Measurements from ENCODE around the gene CPSF4. TPM values are rescaled to one million over a fixed set of nuclear protein-coding genes. Genes with fewer than 3 reads are reported as not detected.

CPSF4 gene
- total RNA-seq, 1 experiment from 2014 or later, result 67.0 TPM

DNA sequence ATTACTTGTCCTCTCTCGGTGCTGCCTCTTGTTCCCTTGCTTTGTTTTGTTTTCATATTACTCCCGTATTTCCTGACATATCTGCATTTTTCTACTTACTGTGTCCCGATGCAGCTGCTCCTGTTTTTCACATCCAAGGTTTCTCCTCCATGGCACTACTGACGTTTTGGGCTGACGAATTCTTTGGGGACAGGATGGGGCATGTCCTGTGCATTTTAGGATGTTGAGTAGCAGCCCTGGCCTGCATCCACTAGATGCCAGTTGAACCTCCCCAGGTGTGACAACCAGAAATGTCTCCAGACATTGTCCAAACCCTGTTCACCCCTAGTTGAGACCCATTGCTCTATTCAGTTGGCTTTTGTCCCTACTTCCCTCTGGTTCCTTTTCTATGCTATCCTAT lies 46.4 kb downstream of the CPSF4 start (continued):
- TF ChIP-seq, protein P1, sequence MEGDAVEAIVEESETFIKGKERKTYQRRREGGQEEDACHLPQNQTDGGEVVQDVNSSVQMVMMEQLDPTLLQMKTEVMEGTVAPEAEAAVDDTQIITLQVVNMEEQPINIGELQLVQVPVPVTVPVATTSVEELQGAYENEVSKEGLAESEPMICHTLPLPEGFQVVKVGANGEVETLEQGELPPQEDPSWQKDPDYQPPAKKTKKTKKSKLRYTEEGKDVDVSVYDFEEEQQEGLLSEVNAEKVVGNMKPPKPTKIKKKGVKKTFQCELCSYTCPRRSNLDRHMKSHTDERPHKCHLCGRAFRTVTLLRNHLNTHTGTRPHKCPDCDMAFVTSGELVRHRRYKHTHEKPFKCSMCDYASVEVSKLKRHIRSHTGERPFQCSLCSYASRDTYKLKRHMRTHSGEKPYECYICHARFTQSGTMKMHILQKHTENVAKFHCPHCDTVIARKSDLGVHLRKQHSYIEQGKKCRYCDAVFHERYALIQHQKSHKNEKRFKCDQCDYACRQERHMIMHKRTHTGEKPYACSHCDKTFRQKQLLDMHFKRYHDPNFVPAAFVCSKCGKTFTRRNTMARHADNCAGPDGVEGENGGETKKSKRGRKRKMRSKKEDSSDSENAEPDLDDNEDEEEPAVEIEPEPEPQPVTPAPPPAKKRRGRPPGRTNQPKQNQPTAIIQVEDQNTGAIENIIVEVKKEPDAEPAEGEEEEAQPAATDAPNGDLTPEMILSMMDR (IDR thresholded peaks at IDR 0.05 in 2 of 3, conservative IDR thresholded peaks at IDR 0.05 in 1 of 3; ENCODE audit: borderline replicate concordance in 1 of 3, insufficient read depth in 1 of 3, low read depth in 2 of 3, low read length in 2 of 3), result no peak
- TF ChIP-seq FOSL1 (IDR thresholded peaks at IDR 0.05; ENCODE audit: low read depth), result no peak

DNA sequence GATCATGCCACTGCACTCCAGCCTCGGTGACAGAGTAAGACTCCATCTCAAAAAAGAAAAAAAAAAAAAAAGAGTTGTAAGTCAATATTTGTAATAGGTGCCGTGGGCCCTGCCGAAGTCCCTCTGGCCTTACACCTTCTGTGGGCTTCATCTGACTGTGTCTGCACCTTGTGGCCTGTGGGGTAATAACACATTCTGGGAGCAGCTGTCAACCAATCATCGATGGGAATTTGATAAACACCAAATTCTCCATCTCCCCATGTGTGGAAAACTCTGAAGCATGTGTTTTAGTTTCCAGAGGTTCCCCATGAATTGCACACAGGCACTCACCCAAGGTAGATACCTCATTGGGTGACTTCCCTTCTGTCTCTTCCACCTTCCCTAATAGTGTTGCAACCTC lies 50.5 kb downstream of the CPSF4 start:
- Histone ChIP-seq H2AFZ (ENCODE audit: low read depth, low read length, poor library complexity, severe bottlenecking) (no peak overlapping the region), H3K9ac (ENCODE audit: low read length) (no peak overlapping the region), H3K27me3 (ENCODE audit: insufficient read depth, low read length) (no peaks in the 10 kb centered on the region), H3K9me3 (ENCODE audit: control insufficient read depth in 1 of 2, insufficient read depth in 1 of 2, low read depth in 1 of 2, low read length in 2 of 2) (peaks cover 3% of the 10 kb centered on the region in 2 experiments; a peak in 1 of 4 replicates), H3K4me1 (ENCODE audit: control insufficient read depth in 1 of 2, insufficient read depth in 2 of 2, low read length in 2 of 2) (no peaks in the 10 kb centered on the region), H3K79me2 (ENCODE audit: insufficient read depth, low read length) (peaks cover 9% of the 10 kb centered on the region; the same call in 1 of the 2 replicates), H3K9me2 (ENCODE audit: insufficient read depth) (no peaks in the 10 kb centered on the region), H3K27ac (ENCODE audit: low read depth, low read length) (no peak overlapping the region), H3K4me2 (ENCODE audit: low read length) (no peak overlapping the region), H3K4me3 (replicated peaks in 1 of 2; ENCODE audit: low read depth in 1 of 2, low read length in 2 of 2) (no peak overlapping the region), H3K36me3 (ENCODE audit: control insufficient read depth in 1 of 2, insufficient read depth in 2 of 2, low read length in 2 of 2) (peaks cover 7 to 15% of the 10 kb centered on the region in 2 experiments; a peak in 3 of 4 replicates), H4K20me1 (ENCODE audit: insufficient read depth) (no peaks in the 10 kb centered on the region)
- BruUV-seq (replicated peaks), result no TSS peak
- ChIA-PET POLR2A (no interaction called here), CTCF (no interaction called here), RAD21 (ENCODE audit: low non-redundant PET in 1 of 2, low total read pairs in 2 of 2, uncharacterized antibody in 2 of 2, unreplicated experiment in 2 of 2) (no interaction called here)
- peak; percentile 74 for ATAC-seq
- DNase-seq (ENCODE audit: low read depth, low spot score), result no peak
- TF ChIP-seq, protein P1 (IDR thresholded peaks at IDR 0.05 in 2 of 3, conservative IDR thresholded peaks at IDR 0.05 in 1 of 3; ENCODE audit: borderline replicate concordance in 1 of 3, insufficient read depth in 1 of 3, low read depth in 2 of 3, low read length in 2 of 3), result peak in 1 of 3 experiments; percentile 6; a peak in 1 of 6 replicates
- TF ChIP-seq, protein P2, sequence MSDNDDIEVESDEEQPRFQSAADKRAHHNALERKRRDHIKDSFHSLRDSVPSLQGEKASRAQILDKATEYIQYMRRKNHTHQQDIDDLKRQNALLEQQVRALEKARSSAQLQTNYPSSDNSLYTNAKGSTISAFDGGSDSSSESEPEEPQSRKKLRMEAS (IDR thresholded peaks at IDR 0.05), result no peak
- intact Hi-C loops (cut with micrococcal nuclease), result no loop called here
